Smooth muscle cell (in vitro differentiated cells): ENCODE results near the gene WNK2. TPM values are rescaled to one million over a fixed set of nuclear protein-coding genes. Genes with fewer than 3 reads are reported as not detected.
"Not testable (repeated sequence)": the region's sequence is repeated elsewhere in the genome, so short reads cannot be mapped to it uniquely, and the experiment has no call there.

ENCODE experiments used
- DNase-seq: peaks from one replicate; lab custom pipeline; 2025; ENCODE audit not compliant: unreplicated experiment; lab: John Stamatoyannopoulos, UW
- H2AFZ ChIP-seq: fragments of 200-600 bp; sonication (generic); 2 replicates; pipeline ENCODE4 v1.6.0; 2016; ENCODE audit warnings: antibody characterized with exemption, low read depth, mild to moderate bottlenecking
- H3F3A ChIP-seq: fragments of 200-600 bp; sonication (generic); 2 replicates; pipeline ENCODE4 v1.6.0; 2017; ENCODE audit warnings: antibody characterized with exemption, low read depth
- H3K27ac ChIP-seq: fragments of 200-600 bp; sonication (generic); 2 replicates; pipeline ENCODE4 v1.5.1; 2016; ENCODE audit warnings: low read depth, mild to moderate bottlenecking
- H3K27me3 ChIP-seq: fragments of 200-600 bp; sonication (generic); 2 replicates; pipeline ENCODE4 v1.6.1; 2016; ENCODE audit warnings: low read depth, mild to moderate bottlenecking
- H3K36me3 ChIP-seq: fragments of 200-600 bp; sonication (generic); 2 replicates; pipeline ENCODE4 v1.5.1; 2016; ENCODE audit warnings: low read depth
- H3K4me1 ChIP-seq: fragments of 200-600 bp; sonication (generic); 2 replicates; pipeline ENCODE4 v1.5.1; 2016; ENCODE audit warnings: low read depth
- H3K4me2 ChIP-seq: fragments of 200-600 bp; sonication (generic); 2 replicates; pipeline ENCODE4 v1.6.0; 2016; ENCODE audit warnings: mild to moderate bottlenecking
- H3K4me3 ChIP-seq: fragments of 200-600 bp; sonication (generic); 2 replicates; pipeline ENCODE4 v1.5.1; 2016; ENCODE audit warnings: mild to moderate bottlenecking
- H3K79me2 ChIP-seq: fragments of 200-600 bp; sonication (generic); 2 replicates; pipeline ENCODE4 v1.6.0; 2016; ENCODE audit warnings: low read depth, mild to moderate bottlenecking
- H3K9ac ChIP-seq: fragments of 200-600 bp; sonication (generic); 2 replicates; pipeline ENCODE4 v1.6.0; 2016; ENCODE audit warnings: low read depth
- H3K9me3 ChIP-seq: fragments of 200-600 bp; sonication (generic); replicated peaks from 2 replicates; pipeline ENCODE4 v1.5.1; 2016; ENCODE audit warnings: low read depth
- H4K20me1 ChIP-seq: fragments of 200-600 bp; sonication (generic); 2 replicates; pipeline ENCODE4 v1.6.0; 2016; ENCODE audit warnings: low read depth
- CTCF ChIP-seq: fragments of 200-600 bp; sonication (generic); IDR thresholded peaks from 2 replicates; pipeline ENCODE4 v1.5.1; 2017; ENCODE audit warnings: borderline replicate concordance, mild to moderate bottlenecking, antibody characterized with exemption; ENCODE audit not compliant: insufficient read depth, poor library complexity, severe bottlenecking
- WGBS: methylation state at CpG from one replicate; pipeline ENCODE4 v1.1.7; 2016; ENCODE audit warnings: low lambda C conversion rate; 5-methylcytosine and 5-hydroxymethylcytosine counted together
- polyA plus RNA-seq: library from polyadenylated mRNA; unstranded; fragments of >200 nt; fragmentation: Nextera tagmentation; extraction: Ambion mirVana; gene quantifications from 2 replicates; pipeline ENCODE4 v1.2.1, GENCODE V29; 2016
- total RNA-seq: library from RNA; depleted of rRNA; stranded (reverse); fragments of >200 nt; gene quantifications from 2 replicates; pipeline ENCODE4 v1.2.3, GENCODE V29; 2014

The WNK2 gene
- total and polyA plus RNA-seq, 2 experiments from 2014 or later, result 0.27 to 0.31 TPM

- Histone ChIP-seq H3F3A (no peaks in the 10 kb centered on the region), H3K4me2 (no peak overlapping the region), H3K79me2 (no peaks in the 10 kb centered on the region), H3K9ac (no peak overlapping the region), H4K20me1 (no peaks in the 10 kb centered on the region), H3K4me3 (no peak overlapping the region), H3K4me1 (no peaks in the 10 kb centered on the region), H3K27me3 (no peaks in the 10 kb centered on the region), H3K9me3 (no peaks in the 10 kb centered on the region), H2AFZ (no peak overlapping the region), H3K27ac (no peak overlapping the region), H3K36me3 (no peaks in the 10 kb centered on the region)
- no peak for DNase-seq
- TF ChIP-seq CTCF, result no peak
- WGBS, result 83% methylated on average over 7 of the region's 7 CpGs
These were observed 145.8 kb downstream of the WNK2 start for GRCh38 chr9:93329629-93330280.

DNA sequence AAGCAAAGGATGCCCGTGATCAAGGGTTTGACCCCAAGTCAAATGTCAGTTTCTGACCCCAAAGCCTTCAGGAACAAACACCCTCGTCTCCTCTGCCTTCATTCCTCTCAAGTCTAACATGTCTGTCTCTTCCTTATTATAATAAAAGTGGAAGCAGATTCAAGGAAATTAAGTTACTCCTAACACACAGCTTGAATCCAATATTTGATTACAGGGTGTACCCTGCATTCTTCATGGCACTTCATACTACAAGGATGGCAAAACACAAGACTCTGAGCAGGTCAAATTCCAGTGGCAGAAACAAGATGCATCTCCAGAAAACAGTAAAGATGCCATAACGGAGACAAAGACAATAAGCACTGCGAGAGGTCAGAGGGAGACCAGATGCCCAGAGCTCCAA lies 148.4 kb downstream of the WNK2 start:
- no peaks in the 10 kb centered on the region for H3K79me2 ChIP-seq
- H3K9ac ChIP-seq, result no peak overlapping the region
- WGBS, result 87% methylated on average over 4 of the region's 4 CpGs
- no peak overlapping the region for H2AFZ ChIP-seq
- no peak for TF ChIP-seq CTCF
- H3K4me2 ChIP-seq, result no peak overlapping the region
- H3F3A ChIP-seq, result no peaks in the 10 kb centered on the region
- no peak for DNase-seq
- no peak overlapping the region for H3K27ac ChIP-seq
- H3K4me1 ChIP-seq, result no peaks in the 10 kb centered on the region
- H3K9me3 ChIP-seq, result no peaks in the 10 kb centered on the region
- no peaks in the 10 kb centered on the region for H4K20me1 ChIP-seq
- no peaks in the 10 kb centered on the region for H3K27me3 ChIP-seq
- no peaks in the 10 kb centered on the region for H3K36me3 ChIP-seq
- H3K4me3 ChIP-seq, result no peak overlapping the region

- Histone ChIP-seq H3K4me1 (no peaks in the 10 kb centered on the region), H4K20me1 (no peaks in the 10 kb centered on the region), H3K9ac (no peak overlapping the region), H3K4me2 (no peak overlapping the region), H3K9me3 (no peaks in the 10 kb centered on the region), H3K27ac (no peak overlapping the region), H3K27me3 (no peaks in the 10 kb centered on the region), H3K36me3 (no peaks in the 10 kb centered on the region), H3K79me2 (no peaks in the 10 kb centered on the region), H3K4me3 (no peak overlapping the region), H3F3A (no peaks in the 10 kb centered on the region), H2AFZ (no peak overlapping the region)
- TF ChIP-seq CTCF, result no peak
- DNase-seq, result no peak
- WGBS, result 81% methylated on average over 7 of the region's 7 CpGs
These were observed 152.8 kb downstream of the WNK2 start for GRCh38 chr9:93336720-93337119.

DNA sequence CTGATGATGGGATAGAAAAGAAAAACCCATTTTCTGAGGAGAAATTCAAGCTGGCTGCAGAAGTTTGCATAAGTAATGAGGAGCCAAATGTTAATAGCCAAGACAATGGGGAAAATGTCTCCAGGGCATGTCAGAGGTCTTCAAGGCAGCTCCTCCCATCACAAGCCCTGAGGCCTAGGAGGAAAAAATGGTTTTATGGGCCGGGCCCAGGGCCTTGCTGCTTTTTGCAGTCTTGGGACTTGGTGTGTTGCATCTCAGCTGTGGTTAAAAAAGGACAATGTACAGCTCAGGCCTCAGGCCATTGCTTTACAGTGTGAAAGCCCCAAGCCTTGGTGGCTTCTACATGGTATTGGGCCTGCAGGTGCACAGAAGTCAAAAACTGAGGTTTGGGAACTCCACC lies 154.3 kb downstream of the WNK2 start:
- H3F3A ChIP-seq, H3K9me3 ChIP-seq, H3K9ac ChIP-seq, H3K4me1 ChIP-seq, H3K27me3 ChIP-seq, H3K4me3 ChIP-seq, H4K20me1 ChIP-seq, H3K79me2 ChIP-seq, H3K4me2 ChIP-seq, H3K36me3 ChIP-seq, H3K27ac ChIP-seq, H2AFZ ChIP-seq, DNase-seq: not testable (repeated sequence)
- WGBS, result 86% methylated on average over 1 of the region's 1 CpG
